Glutamatergic neuron (in vitro differentiated cells): Measurements from ENCODE around the gene CDYL2. TPM values are rescaled to one million over a fixed set of nuclear protein-coding genes. Genes with fewer than 3 reads are reported as not detected.

Experiments
- DNase-seq: peaks from one replicate; pipeline ENCODE4 v3.0.0; 2022
- H3K27ac Mint-ChIP-seq: one replicate; pipeline ENCODE4 v1.8.0; 2020; ENCODE audit warnings: mild to moderate bottlenecking, mixed read lengths, inconsistent platforms; ENCODE audit not compliant: unreplicated experiment
- H3K27me3 Mint-ChIP-seq: one replicate; pipeline ENCODE4 v1.8.0; 2020; ENCODE audit warnings: mild to moderate bottlenecking, moderate library complexity, mixed read lengths, inconsistent platforms; ENCODE audit not compliant: unreplicated experiment
- H3K36me3 Mint-ChIP-seq: one replicate; pipeline ENCODE4 v1.8.0; 2020; ENCODE audit warnings: mild to moderate bottlenecking, mixed read lengths, inconsistent platforms; ENCODE audit not compliant: unreplicated experiment
- H3K4me1 Mint-ChIP-seq: one replicate; pipeline ENCODE4 v1.8.0; 2020; ENCODE audit warnings: mild to moderate bottlenecking, low read depth, mixed read lengths, inconsistent platforms; ENCODE audit not compliant: unreplicated experiment
- H3K4me3 Mint-ChIP-seq: one replicate; pipeline ENCODE4 v1.8.0; 2020; ENCODE audit warnings: mild to moderate bottlenecking, mixed read lengths, inconsistent platforms; ENCODE audit not compliant: unreplicated experiment
- H3K9me3 Mint-ChIP-seq: one replicate; pipeline ENCODE4 v1.8.0; 2020; ENCODE audit warnings: mild to moderate bottlenecking, moderate library complexity, mixed read lengths, inconsistent platforms; ENCODE audit not compliant: unreplicated experiment
- CTCF ChIP-seq: fragments of 200-600 bp; sonication (generic); IDR thresholded peaks from one replicate; pipeline ENCODE4 v1.5.0; 2021; ENCODE audit not compliant: partially characterized antibody, unreplicated experiment
- total RNA-seq: library from RNA; stranded (reverse); fragmentation: NEBNext Ultra II Directional; extraction: Animal tissue kit (Norgen Biotek cat#: 25700); gene quantifications from one replicate; pipeline ENCODE4 v1.2.1, GENCODE V29; 2021; ENCODE audit not compliant: unreplicated experiment

Gene CDYL2
- total RNA-seq, 1 donor from 2014 or later: 30.5 TPM

GRCh38 chr16:80743772-80744171 is 60.6 kb downstream of the CDYL2 start:
- DNase-seq: no peak
- Mint-ChIP-seq H3K4me1 (peaks cover 9% of the 10 kb centered on the region), H3K9me3 (no peaks in the 10 kb centered on the region), H3K27ac (peak overlapping the region; percentile 17), H3K36me3 (peaks cover 7% of the 10 kb centered on the region), H3K27me3 (no peaks in the 10 kb centered on the region), H3K4me3 (no peak overlapping the region)
- TF ChIP-seq CTCF: no peak

DNA sequence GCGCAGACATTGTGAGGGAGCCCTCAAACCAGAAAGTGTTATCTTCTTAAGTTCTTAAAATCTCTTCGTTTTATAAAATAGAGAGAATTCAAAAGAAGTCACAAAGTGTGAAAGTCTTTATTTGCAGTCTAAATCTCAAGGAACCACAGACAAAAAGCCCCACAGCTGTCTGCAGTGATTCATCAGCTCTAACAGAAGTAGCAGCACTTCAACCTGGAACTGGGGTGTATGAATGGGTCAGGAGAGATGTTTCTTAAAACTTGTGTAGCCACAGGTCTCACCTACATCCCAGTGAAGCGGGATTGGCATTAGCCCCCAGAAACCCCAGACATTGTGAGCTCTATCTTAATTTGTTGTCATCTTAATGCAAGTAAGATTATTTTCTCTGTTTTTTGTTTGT is 61.1 kb downstream of the CDYL2 start:
- Mint-ChIP-seq H3K27me3 (no peaks in the 10 kb centered on the region), H3K27ac (no peak overlapping the region), H3K4me1 (peaks cover 9% of the 10 kb centered on the region), H3K4me3 (no peak overlapping the region), H3K9me3 (no peaks in the 10 kb centered on the region), H3K36me3 (peaks cover 7% of the 10 kb centered on the region)
- no peak for TF ChIP-seq CTCF
- DNase-seq: no peak

- TF ChIP-seq CTCF: no peak
- Mint-ChIP-seq H3K9me3 (no peaks in the 10 kb centered on the region), H3K27ac (no peak overlapping the region), H3K4me3 (no peak overlapping the region), H3K4me1 (peaks cover 9% of the 10 kb centered on the region), H3K27me3 (no peaks in the 10 kb centered on the region), H3K36me3 (peaks cover 7% of the 10 kb centered on the region)
- DNase-seq: no peak
Measured at GRCh38 chr16:80742331-80742730, 62.1 kb downstream of the CDYL2 start.

GRCh38 chr16:80741724-80742123 is 62.7 kb downstream of the CDYL2 start:
- no peak overlapping the region for H3K4me3 Mint-ChIP-seq
- no peaks in the 10 kb centered on the region for H3K27me3 Mint-ChIP-seq
- DNase-seq: no peak
- no peaks in the 10 kb centered on the region for H3K9me3 Mint-ChIP-seq
- no peak for TF ChIP-seq CTCF
- no peak overlapping the region for H3K27ac Mint-ChIP-seq
- H3K4me1 Mint-ChIP-seq: peaks cover 9% of the 10 kb centered on the region
- peaks cover 7% of the 10 kb centered on the region for H3K36me3 Mint-ChIP-seq

DNA sequence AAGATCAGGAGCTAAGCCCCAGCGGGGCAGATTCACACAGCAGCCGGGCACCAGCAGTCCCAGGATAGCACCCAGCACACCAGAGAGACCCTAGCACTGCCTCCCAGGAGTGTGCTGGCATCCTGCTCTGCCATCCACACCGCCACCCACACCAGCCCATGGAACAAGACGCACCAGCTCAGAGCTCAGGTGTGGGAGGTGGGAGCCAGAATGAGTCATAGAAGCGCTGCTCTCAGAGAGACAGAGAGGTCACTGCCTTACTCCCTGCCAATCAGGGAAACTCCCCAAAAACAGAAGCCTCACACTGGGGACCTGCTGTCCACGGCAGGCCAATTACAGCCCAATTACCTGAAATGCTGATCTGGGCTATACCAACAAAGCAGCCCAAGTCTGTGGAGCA is 64.9 kb downstream of the CDYL2 start:
- no peak for DNase-seq
- H3K9me3 Mint-ChIP-seq: no peaks in the 10 kb centered on the region
- peaks cover 7% of the 10 kb centered on the region for H3K36me3 Mint-ChIP-seq
- peaks cover 6% of the 10 kb centered on the region for H3K4me1 Mint-ChIP-seq
- TF ChIP-seq CTCF: no peak
- no peak overlapping the region for H3K4me3 Mint-ChIP-seq
- no peak overlapping the region for H3K27ac Mint-ChIP-seq
- no peaks in the 10 kb centered on the region for H3K27me3 Mint-ChIP-seq
